ENCODE data around the gene FHOD3.
"Not testable (repeated sequence)": the region's sequence is repeated elsewhere in the genome, so short reads cannot be mapped to it uniquely, and the experiment has no call there.

The FHOD3 gene

DNA sequence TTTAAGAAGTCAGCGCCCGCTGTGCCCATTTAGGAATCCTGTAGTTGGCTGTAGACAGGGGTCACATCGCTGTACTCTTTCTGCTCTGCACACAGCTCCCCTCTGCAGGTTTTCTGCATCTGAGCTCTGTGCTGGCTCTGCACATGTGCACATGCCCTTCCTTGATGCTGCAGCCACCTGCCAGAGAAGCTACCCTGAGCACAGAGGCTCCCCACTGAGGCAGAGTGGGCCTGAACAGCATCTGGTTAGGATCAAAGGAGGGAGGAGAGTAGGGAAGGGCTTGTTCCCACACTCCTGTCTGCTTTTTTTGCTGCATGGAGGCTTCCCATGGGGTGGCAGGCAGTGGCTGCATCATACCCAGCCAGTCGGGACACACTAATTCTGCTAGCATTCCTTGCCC, 238.9 kb downstream of the FHOD3 start:
- DNase-seq (ENCODE audit: low read depth in 4 of 4, low spot score in 1 of 4), result no peak

GRCh38 chr18:36537289-36537688, 239.8 kb downstream of the FHOD3 start:
- no peak for DNase-seq (ENCODE audit: low read depth in 4 of 4, low spot score in 1 of 4)

DNA sequence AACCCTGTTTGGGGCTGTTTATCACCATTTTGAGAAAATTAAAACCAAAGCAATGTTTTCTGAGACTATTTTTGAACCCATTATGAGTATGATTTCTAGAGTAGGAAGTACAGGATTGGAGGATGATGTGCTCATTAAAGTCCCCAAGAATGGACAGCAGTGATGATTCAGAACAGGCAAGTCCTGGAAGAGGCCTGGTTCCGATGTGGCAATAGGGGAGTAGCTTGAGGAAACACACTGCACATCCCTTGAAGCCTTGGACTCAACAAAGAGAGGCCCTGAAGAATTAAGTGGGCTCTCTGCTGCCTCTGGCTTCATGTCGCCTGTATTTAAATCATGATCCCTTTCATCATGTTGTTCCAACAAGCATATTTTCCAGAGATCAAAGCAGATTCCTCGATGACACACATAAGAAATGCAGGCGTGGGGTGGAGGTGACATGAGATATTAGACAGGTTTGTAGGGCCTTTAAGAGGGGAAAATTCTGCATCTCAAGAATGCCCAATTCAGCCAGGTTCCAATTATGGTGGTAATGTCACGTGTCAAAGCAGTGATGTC, 242.2 kb downstream of the FHOD3 start:
- no peak for DNase-seq (ENCODE audit: low read depth in 4 of 4, low spot score in 1 of 4)

- no peak for DNase-seq (ENCODE audit: low read depth in 4 of 4, low spot score in 1 of 4)
Observed at GRCh38 chr18:36543030-36543429, 245.5 kb downstream of the FHOD3 start.

DNA sequence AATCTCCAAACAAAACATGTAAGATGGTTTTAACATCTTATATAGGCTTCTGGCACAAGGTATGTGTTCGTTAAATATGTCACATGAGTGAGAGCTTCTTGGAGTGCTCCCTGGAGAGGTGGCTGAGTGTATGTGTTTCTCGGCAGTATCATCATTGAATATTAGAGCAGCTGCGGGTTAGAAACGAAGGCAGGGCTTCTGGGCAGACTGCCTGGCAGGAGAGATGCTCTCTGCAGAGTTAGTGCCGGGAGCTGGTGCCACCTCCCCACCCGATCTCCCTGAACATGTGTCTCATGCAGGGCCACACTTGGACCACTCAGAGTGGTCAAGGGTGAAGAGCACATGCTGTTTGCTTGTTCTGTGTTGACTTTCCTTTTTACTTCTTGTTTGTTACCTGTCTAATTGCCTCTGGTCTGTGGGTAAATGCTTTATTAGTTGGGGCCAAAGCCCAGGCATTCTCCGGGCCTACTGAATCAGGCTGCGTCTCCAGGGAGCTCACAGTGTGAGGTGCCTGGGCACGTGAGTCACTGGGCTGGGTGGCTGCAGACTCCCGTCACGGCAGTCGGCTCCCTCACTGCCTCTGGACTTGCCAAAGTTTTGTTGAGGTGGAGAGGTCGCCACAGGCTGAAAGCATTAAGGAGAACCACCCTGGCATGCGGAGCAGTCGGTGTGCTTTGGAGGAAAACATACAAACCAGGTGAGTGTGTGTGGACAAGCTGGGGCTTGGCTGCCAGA, 246.6 kb downstream of the FHOD3 start:
- DNase-seq (ENCODE audit: low read depth in 4 of 4, low spot score in 1 of 4), result no peak

DNA sequence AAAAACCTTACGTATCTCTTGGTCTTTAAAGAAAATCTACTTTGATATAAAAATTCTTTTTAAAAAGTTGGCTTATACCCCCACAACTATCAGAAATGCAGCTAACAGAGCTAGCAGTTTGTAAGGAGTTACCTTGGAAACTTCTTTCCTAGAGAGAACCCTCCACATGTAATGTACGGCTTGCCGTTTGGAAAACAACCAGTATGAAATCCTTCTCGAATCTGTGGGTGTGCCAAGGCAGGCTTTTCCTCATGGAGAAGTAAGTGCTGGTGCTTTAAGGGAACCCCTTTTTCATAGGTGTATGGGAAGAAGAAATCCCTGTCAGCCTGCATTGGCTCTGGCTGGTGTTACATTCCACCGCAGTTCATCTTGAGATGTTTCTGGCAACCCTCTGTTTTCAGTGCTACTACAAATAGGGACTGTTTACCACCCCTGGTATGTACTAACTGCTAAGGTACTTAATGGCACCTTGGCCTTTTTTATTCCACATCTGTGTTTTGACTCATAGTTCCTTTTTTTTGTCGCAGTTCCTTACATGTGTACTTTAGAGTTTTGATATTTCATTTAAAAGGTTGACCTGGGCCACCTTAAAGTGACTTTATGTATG, 248.4 kb downstream of the FHOD3 start:
- no peak for DNase-seq (ENCODE audit: low read depth in 4 of 4, low spot score in 1 of 4)

GRCh38 chr18:36546876-36547275, 249.4 kb downstream of the FHOD3 start:
- no peak for DNase-seq (ENCODE audit: low read depth in 4 of 4, low spot score in 1 of 4)

- DNase-seq (ENCODE audit: low read depth in 4 of 4, low spot score in 1 of 4), result no peak
Observed at GRCh38 chr18:36547544-36547943, 250.0 kb downstream of the FHOD3 start.

DNA sequence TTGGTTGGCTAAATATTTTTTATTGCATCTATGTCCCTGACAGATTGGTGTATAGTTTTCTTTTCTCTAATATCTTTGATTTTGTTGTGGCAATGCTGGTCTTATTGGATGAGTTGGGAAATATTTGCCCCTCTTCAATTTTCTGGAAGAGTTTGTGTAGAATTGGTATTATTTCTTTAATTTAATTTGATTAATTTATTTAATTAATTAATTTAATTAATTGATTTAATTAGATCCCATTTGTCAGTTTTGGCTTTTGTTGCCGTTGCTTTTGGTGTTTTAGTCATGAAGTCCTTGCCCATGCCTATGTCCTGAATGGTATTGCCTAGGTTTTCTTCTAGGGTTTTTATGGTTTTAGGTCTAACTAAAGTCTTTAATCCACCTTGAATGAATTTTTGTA, 253.8 kb downstream of the FHOD3 start:
- not testable (repeated sequence) for DNase-seq (ENCODE audit: low read depth in 4 of 4, low spot score in 1 of 4)

DNA sequence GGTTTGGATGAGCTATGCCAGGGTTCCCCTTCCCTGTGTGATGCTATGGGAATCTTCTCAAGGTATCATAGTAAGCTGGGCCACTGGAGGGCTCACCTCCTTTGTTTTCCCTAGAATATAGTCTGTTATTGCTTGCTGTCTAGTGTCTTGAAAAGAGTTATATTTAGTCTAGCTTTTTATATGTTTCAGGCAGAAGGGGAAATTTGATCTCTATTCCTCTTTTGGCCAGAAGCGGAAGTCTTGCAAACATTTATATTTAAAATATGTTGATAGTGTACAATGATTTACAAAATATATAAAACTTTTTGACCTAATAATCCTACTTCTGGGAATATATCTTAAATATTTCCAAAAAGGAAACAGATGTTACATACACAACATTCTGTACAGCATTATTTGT, 260.7 kb downstream of the FHOD3 start:
- no peak for DNase-seq (ENCODE audit: low read depth in 4 of 4, low spot score in 1 of 4)

DNA sequence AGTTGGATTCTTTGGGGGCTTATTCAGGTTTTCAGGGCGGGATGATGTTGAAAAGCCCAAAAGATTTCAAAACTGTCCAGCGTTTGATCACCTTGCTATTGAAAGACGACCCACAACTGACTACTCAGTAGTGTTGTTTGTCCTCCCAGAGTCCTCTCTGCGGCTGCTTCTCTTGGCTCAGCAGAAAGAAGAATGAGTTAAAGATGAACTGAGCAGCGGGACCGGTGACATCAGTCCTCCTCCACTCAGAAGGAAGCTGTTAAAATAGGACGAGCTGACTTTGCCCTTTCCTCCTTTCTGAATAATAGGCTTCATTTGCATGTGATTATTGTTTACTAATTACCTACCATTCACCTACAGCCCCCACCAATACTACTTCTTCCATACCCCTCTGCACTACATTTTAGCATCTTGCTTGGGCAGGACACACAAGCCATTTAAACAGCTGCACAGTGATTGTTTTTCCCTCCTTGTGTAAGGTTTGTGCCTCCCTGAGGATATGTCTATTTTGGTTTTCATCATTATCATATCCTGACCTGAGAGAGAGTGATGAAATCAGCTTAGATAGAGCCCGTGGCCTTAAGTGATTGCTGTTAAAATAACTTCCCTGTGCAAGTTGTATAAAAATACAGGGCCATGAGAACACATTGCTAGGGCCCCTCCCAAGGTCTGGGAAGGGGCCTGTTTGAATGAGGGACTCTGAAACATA, 261.8 kb downstream of the FHOD3 start:
- no peak for DNase-seq (ENCODE audit: low read depth in 4 of 4, low spot score in 1 of 4)

- no peak for DNase-seq (ENCODE audit: low read depth in 4 of 4, low spot score in 1 of 4)
Observed at GRCh38 chr18:36560187-36560586, 262.7 kb downstream of the FHOD3 start.

- DNase-seq (ENCODE audit: low read depth in 4 of 4, low spot score in 1 of 4), result no peak
Observed at GRCh38 chr18:36561046-36561445, 263.5 kb downstream of the FHOD3 start.

DNA sequence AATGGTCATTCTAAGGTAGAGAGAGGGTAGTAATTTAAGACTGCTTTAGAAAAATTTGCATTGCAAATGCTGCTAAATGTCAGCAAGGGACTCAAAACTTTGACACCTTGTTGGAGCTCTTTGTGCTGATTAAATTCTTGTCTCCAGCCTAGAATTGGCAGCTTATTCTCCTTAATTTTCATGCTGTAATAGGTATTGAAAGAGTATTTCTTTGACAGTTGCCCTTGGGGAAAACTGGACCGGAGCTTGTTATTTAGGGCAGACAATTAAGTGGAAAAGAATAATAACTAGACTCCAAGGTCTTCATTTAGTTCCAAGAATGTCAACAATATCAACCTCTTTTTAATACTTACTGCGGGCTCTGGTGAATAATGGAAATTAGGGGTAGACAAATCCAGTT, 267.3 kb downstream of the FHOD3 start:
- no peak for DNase-seq (ENCODE audit: low read depth in 4 of 4, low spot score in 1 of 4)

GRCh38 chr18:36567800-36568199, 270.3 kb downstream of the FHOD3 start:
- DNase-seq (ENCODE audit: low read depth in 4 of 4, low spot score in 1 of 4), result no peak

- DNase-seq (ENCODE audit: low read depth in 4 of 4, low spot score in 1 of 4), result no peak
Observed at GRCh38 chr18:36568487-36568886, 271.0 kb downstream of the FHOD3 start.

GRCh38 chr18:36572135-36572856, 274.8 kb downstream of the FHOD3 start:
- DNase-seq (ENCODE audit: low read depth in 4 of 4, low spot score in 1 of 4), result no peak

DNA sequence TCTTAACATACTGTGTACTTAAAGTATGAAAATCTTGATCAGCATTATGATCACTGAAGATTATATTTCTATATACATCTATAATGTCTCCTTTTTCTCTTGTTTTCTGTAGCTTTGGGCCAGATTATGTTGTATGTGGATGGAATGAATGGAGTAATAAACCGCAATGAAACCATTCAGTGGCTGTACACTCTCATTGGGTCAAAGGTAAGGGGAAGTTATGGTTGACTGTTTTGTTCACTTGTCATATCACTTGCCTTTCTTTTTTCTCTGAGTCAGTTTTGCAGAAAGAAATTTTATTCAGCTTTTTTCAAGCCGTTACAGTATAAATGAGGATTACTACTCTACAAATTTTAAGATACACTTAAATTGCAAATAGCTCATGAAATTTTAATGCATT, 278.8 kb downstream of the FHOD3 start:
- no peak for DNase-seq (ENCODE audit: low read depth in 4 of 4, low spot score in 1 of 4)

GRCh38 chr18:36578871-36579710, 281.6 kb downstream of the FHOD3 start:
- DNase-seq (ENCODE audit: low read depth in 4 of 4, low spot score in 1 of 4), result no peak

GRCh38 chr18:36580266-36580665, 282.8 kb downstream of the FHOD3 start:
- DNase-seq (ENCODE audit: low read depth in 4 of 4, low spot score in 1 of 4), result no peak

All from stimulated activated CD4-positive, alpha-beta T cell treated with anti-CD3 and anti-CD28 coated beads, Interleukin-1b, Interleukin-23, amount 100 ng/mL, for 24 hours (primary cell).